Endothelial cell of umbilical vein (primary cell): ENCODE data around the gene TBC1D5.

Source experiments
- FOS ChIP-seq: IDR thresholded peaks from 2 replicates; pipeline ENCODE4 v1.6.1; 2011; ENCODE audit warnings: mild to moderate bottlenecking, low read length, moderate library complexity, borderline replicate concordance; ENCODE audit not compliant: insufficient read depth
- POLR2A ChIP-seq: IDR thresholded peaks from 2 replicates; pipeline ENCODE4 v1.6.1; 2012; ENCODE audit warnings: low read depth, mild to moderate bottlenecking, control low read depth, low read length
- POLR2AphosphoS5 ChIP-seq: IDR thresholded peaks from 2 replicates; pipeline ENCODE4 v1.6.1; 2012; ENCODE audit warnings: low read depth, mild to moderate bottlenecking, control low read depth, low read length, moderate library complexity; ENCODE audit not compliant: insufficient read depth
- TF ChIP-seq, protein P1 (sequence below), 2 donors: IDR thresholded peaks; 1 replicate in 1 of 2; 2 replicates in 1 of 2; pipeline ENCODE4 v1.5.1; 2011; ENCODE audit warnings: low read length in 2 of 2, mild to moderate bottlenecking in 2 of 2, moderate library complexity in 2 of 2, control low read depth in 1 of 2, inconsistent platforms in 1 of 2, low read depth in 1 of 2; ENCODE audit not compliant: insufficient read depth in 1 of 2; ENCODE audit errors: extremely low read depth in 1 of 2

DNA sequence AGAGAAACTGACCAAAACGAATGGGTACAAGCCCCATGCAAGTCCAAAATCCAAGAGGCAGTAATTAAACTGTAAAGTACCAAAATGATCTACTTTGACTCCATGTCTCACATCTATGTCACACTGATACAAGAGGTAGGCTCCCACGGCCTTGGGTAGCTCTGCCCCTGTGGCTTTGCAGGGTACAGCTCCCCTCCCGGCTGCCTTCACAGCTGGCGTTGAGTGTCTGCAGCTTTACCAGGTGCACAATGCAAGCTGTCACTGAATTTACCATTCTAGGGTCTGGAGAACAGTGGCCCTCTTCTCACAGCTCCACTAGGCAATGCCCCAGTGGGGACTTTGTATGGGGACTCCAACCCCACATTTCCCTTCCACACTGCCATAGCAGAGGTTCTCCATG is 308.6 kb downstream of the TBC1D5 start:
- no peak for TF ChIP-seq POLR2A
- TF ChIP-seq, protein P1, sequence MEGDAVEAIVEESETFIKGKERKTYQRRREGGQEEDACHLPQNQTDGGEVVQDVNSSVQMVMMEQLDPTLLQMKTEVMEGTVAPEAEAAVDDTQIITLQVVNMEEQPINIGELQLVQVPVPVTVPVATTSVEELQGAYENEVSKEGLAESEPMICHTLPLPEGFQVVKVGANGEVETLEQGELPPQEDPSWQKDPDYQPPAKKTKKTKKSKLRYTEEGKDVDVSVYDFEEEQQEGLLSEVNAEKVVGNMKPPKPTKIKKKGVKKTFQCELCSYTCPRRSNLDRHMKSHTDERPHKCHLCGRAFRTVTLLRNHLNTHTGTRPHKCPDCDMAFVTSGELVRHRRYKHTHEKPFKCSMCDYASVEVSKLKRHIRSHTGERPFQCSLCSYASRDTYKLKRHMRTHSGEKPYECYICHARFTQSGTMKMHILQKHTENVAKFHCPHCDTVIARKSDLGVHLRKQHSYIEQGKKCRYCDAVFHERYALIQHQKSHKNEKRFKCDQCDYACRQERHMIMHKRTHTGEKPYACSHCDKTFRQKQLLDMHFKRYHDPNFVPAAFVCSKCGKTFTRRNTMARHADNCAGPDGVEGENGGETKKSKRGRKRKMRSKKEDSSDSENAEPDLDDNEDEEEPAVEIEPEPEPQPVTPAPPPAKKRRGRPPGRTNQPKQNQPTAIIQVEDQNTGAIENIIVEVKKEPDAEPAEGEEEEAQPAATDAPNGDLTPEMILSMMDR (IDR thresholded peaks at IDR 0.05; ENCODE audit: extremely low read depth in 1 of 2, insufficient read depth in 1 of 2, low read depth in 1 of 2, low read length in 2 of 2), result no peak
- TF ChIP-seq POLR2AphosphoS5, result no peak
- no peak for TF ChIP-seq FOS
